Measurements from ENCODE around the gene FAM3D.

FAM3D gene

DNA sequence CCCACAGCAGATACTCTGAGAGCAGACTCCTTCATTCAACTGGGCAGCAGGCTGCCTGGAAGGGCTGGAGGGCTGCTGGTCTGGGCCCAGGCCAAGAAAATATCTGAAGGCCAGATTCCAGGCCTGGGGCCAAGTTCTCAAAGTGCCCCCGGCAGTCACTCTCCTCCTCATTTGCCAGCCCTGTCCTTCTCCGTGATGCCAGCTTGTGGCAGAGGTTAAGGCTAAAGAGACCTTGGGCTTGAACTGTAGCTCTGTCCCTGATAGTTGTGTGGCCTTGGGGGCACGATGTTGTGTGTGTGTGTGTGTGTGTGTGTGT is 39.0 kb downstream of the FAM3D start:
- Histone ChIP-seq H2AFZ (ENCODE audit: low read length, unreplicated experiment) (no peak overlapping the region), H3K79me2 (ENCODE audit: control insufficient read depth, insufficient read depth, low read length, unreplicated experiment) (no peaks in the 10 kb centered on the region), H3K4me1 (ENCODE audit: control insufficient read depth, insufficient read depth, low read length, unreplicated experiment) (peaks cover 30% of the 10 kb centered on the region), H3K27ac (ENCODE audit: low read depth, low read length) (no peak overlapping the region), H3K36me3 (ENCODE audit: insufficient read depth, low read length) (no peaks in the 10 kb centered on the region), H3K27me3 (ENCODE audit: insufficient read depth, low read length) (no peaks in the 10 kb centered on the region), H3K4me3 (ENCODE audit: low read depth, low read length) (no peak overlapping the region)

- Histone ChIP-seq H3K27me3 (ENCODE audit: insufficient read depth, low read length) (no peaks in the 10 kb centered on the region), H3K79me2 (ENCODE audit: control insufficient read depth, insufficient read depth, low read length, unreplicated experiment) (no peaks in the 10 kb centered on the region), H3K4me3 (ENCODE audit: low read depth, low read length) (no peak overlapping the region), H3K4me1 (ENCODE audit: control insufficient read depth, insufficient read depth, low read length, unreplicated experiment) (peaks cover 30% of the 10 kb centered on the region), H3K27ac (ENCODE audit: low read depth, low read length) (no peak overlapping the region), H2AFZ (ENCODE audit: low read length, unreplicated experiment) (no peak overlapping the region), H3K36me3 (ENCODE audit: insufficient read depth, low read length) (no peaks in the 10 kb centered on the region)
Measured at GRCh38 chr3:58626841-58627569, 39.6 kb downstream of the FAM3D start.

- H3K79me2 ChIP-seq (ENCODE audit: control insufficient read depth, insufficient read depth, low read length, unreplicated experiment): no peaks in the 10 kb centered on the region
- H3K27ac ChIP-seq (ENCODE audit: low read depth, low read length): no peak overlapping the region
- H3K4me1 ChIP-seq (ENCODE audit: control insufficient read depth, insufficient read depth, low read length, unreplicated experiment): peaks cover 30% of the 10 kb centered on the region
- no peaks in the 10 kb centered on the region for H3K36me3 ChIP-seq (ENCODE audit: insufficient read depth, low read length)
- H3K4me3 ChIP-seq (ENCODE audit: low read depth, low read length): no peak overlapping the region
- H3K27me3 ChIP-seq (ENCODE audit: insufficient read depth, low read length): no peaks in the 10 kb centered on the region
- no peak overlapping the region for H2AFZ ChIP-seq (ENCODE audit: low read length, unreplicated experiment)
Measured at GRCh38 chr3:58625196-58625824, 41.3 kb downstream of the FAM3D start.

GRCh38 chr3:58624550-58624949 is 42.0 kb downstream of the FAM3D start:
- H3K27me3 ChIP-seq (ENCODE audit: insufficient read depth, low read length): no peaks in the 10 kb centered on the region
- no peaks in the 10 kb centered on the region for H3K36me3 ChIP-seq (ENCODE audit: insufficient read depth, low read length)
- H3K4me3 ChIP-seq (ENCODE audit: low read depth, low read length): no peak overlapping the region
- peaks cover 24% of the 10 kb centered on the region for H3K4me1 ChIP-seq (ENCODE audit: control insufficient read depth, insufficient read depth, low read length, unreplicated experiment)
- H3K27ac ChIP-seq (ENCODE audit: low read depth, low read length): no peak overlapping the region
- no peak overlapping the region for H2AFZ ChIP-seq (ENCODE audit: low read length, unreplicated experiment)
- H3K79me2 ChIP-seq (ENCODE audit: control insufficient read depth, insufficient read depth, low read length, unreplicated experiment): no peaks in the 10 kb centered on the region

- Histone ChIP-seq H3K4me1 (ENCODE audit: control insufficient read depth, insufficient read depth, low read length, unreplicated experiment) (peaks cover 19% of the 10 kb centered on the region), H3K79me2 (ENCODE audit: control insufficient read depth, insufficient read depth, low read length, unreplicated experiment) (no peaks in the 10 kb centered on the region), H3K36me3 (ENCODE audit: insufficient read depth, low read length) (no peaks in the 10 kb centered on the region), H3K4me3 (ENCODE audit: low read depth, low read length) (no peak overlapping the region), H3K27ac (ENCODE audit: low read depth, low read length) (no peak overlapping the region), H3K27me3 (ENCODE audit: insufficient read depth, low read length) (no peaks in the 10 kb centered on the region), H2AFZ (ENCODE audit: low read length, unreplicated experiment) (no peak overlapping the region)
Measured at GRCh38 chr3:58623961-58624360, 42.6 kb downstream of the FAM3D start.

- Histone ChIP-seq H3K79me2 (ENCODE audit: control insufficient read depth, insufficient read depth, low read length, unreplicated experiment) (no peaks in the 10 kb centered on the region), H3K36me3 (ENCODE audit: insufficient read depth, low read length) (no peaks in the 10 kb centered on the region), H2AFZ (ENCODE audit: low read length, unreplicated experiment) (no peak overlapping the region), H3K27ac (ENCODE audit: low read depth, low read length) (no peak overlapping the region), H3K4me1 (ENCODE audit: control insufficient read depth, insufficient read depth, low read length, unreplicated experiment) (peaks cover 14% of the 10 kb centered on the region), H3K27me3 (ENCODE audit: insufficient read depth, low read length) (no peaks in the 10 kb centered on the region), H3K4me3 (ENCODE audit: low read depth, low read length) (no peak overlapping the region)
Measured at GRCh38 chr3:58623478-58623877, 43.1 kb downstream of the FAM3D start.

DNA sequence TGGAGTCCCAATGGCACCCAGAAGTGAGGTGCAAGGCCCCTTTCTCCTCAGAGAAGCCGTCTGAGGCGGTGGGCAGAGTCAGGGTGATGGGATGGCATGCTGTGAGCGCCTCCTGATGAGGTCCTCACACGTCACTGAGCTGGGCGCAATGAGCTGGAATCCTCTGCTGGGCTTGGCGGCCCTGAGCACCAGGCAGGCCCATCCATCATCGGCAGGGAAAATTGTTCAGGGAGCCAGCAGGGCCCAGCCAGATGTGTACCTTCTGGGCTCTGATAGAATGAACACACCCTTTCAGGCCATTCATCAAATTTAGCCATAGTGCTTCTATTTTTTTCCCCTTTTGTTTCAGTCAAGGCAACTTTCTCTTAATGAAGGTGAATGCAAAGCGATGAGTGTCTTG is 43.7 kb downstream of the FAM3D start:
- H3K79me2 ChIP-seq (ENCODE audit: control insufficient read depth, insufficient read depth, low read length, unreplicated experiment): no peaks in the 10 kb centered on the region
- peaks cover 9% of the 10 kb centered on the region for H3K4me1 ChIP-seq (ENCODE audit: control insufficient read depth, insufficient read depth, low read length, unreplicated experiment)
- no peak overlapping the region for H2AFZ ChIP-seq (ENCODE audit: low read length, unreplicated experiment)
- H3K36me3 ChIP-seq (ENCODE audit: insufficient read depth, low read length): no peaks in the 10 kb centered on the region
- H3K27me3 ChIP-seq (ENCODE audit: insufficient read depth, low read length): no peaks in the 10 kb centered on the region
- H3K4me3 ChIP-seq (ENCODE audit: low read depth, low read length): no peak overlapping the region
- no peak overlapping the region for H3K27ac ChIP-seq (ENCODE audit: low read depth, low read length)

DNA sequence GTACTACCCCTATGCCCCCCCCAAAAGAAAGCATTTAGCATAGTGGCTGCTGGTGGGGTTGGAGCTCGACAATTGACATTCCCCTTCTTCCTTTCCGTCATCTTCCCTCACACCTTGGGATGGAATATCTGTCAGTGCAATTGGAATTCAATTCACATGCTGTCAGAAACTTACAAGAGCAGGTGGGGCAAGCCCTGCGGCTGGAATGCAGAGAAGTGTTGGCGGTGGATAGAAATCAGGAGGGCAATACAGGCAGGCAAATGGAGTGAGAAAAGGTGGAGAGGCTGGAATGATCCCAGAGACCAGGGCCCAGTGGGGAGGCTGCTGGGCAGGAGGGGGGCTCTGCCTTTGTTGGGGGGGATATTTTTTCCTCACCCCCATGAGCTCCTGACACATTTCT is 44.1 kb downstream of the FAM3D start:
- Histone ChIP-seq H3K27me3 (ENCODE audit: insufficient read depth, low read length) (no peaks in the 10 kb centered on the region), H2AFZ (ENCODE audit: low read length, unreplicated experiment) (no peak overlapping the region), H3K4me3 (ENCODE audit: low read depth, low read length) (no peak overlapping the region), H3K27ac (ENCODE audit: low read depth, low read length) (no peak overlapping the region), H3K36me3 (ENCODE audit: insufficient read depth, low read length) (no peaks in the 10 kb centered on the region), H3K4me1 (ENCODE audit: control insufficient read depth, insufficient read depth, low read length, unreplicated experiment) (peaks cover 4% of the 10 kb centered on the region), H3K79me2 (ENCODE audit: control insufficient read depth, insufficient read depth, low read length, unreplicated experiment) (no peaks in the 10 kb centered on the region)

GRCh38 chr3:58621086-58621830 is 45.3 kb downstream of the FAM3D start:
- Histone ChIP-seq H3K36me3 (ENCODE audit: insufficient read depth, low read length) (no peaks in the 10 kb centered on the region), H3K27me3 (ENCODE audit: insufficient read depth, low read length) (no peaks in the 10 kb centered on the region), H3K4me1 (ENCODE audit: control insufficient read depth, insufficient read depth, low read length, unreplicated experiment) (no peaks in the 10 kb centered on the region), H3K27ac (ENCODE audit: low read depth, low read length) (no peak overlapping the region), H3K79me2 (ENCODE audit: control insufficient read depth, insufficient read depth, low read length, unreplicated experiment) (no peaks in the 10 kb centered on the region), H2AFZ (ENCODE audit: low read length, unreplicated experiment) (no peak overlapping the region), H3K4me3 (ENCODE audit: low read depth, low read length) (no peak overlapping the region)

GRCh38 chr3:58620421-58620820 is 46.2 kb downstream of the FAM3D start:
- Histone ChIP-seq H3K4me1 (ENCODE audit: control insufficient read depth, insufficient read depth, low read length, unreplicated experiment) (no peaks in the 10 kb centered on the region), H2AFZ (ENCODE audit: low read length, unreplicated experiment) (no peak overlapping the region), H3K79me2 (ENCODE audit: control insufficient read depth, insufficient read depth, low read length, unreplicated experiment) (no peaks in the 10 kb centered on the region), H3K4me3 (ENCODE audit: low read depth, low read length) (no peak overlapping the region), H3K27me3 (ENCODE audit: insufficient read depth, low read length) (no peaks in the 10 kb centered on the region), H3K36me3 (ENCODE audit: insufficient read depth, low read length) (no peaks in the 10 kb centered on the region), H3K27ac (ENCODE audit: low read depth, low read length) (no peak overlapping the region)

GRCh38 chr3:58617338-58617761 is 49.2 kb downstream of the FAM3D start:
- Histone ChIP-seq H3K79me2 (ENCODE audit: control insufficient read depth, insufficient read depth, low read length, unreplicated experiment) (no peaks in the 10 kb centered on the region), H3K4me3 (ENCODE audit: low read depth, low read length) (no peak overlapping the region), H3K36me3 (ENCODE audit: insufficient read depth, low read length) (no peaks in the 10 kb centered on the region), H3K27ac (ENCODE audit: low read depth, low read length) (no peak overlapping the region), H3K4me1 (ENCODE audit: control insufficient read depth, insufficient read depth, low read length, unreplicated experiment) (no peaks in the 10 kb centered on the region), H2AFZ (ENCODE audit: low read length, unreplicated experiment) (no peak overlapping the region), H3K27me3 (ENCODE audit: insufficient read depth, low read length) (no peaks in the 10 kb centered on the region)
